GM21423 (cell line): ENCODE data around the gene FHOD1.
A peak's percentile ranks its signal among the peaks of the same experiment; 100 is the strongest.

Experiments used
- ATAC-seq: cut with Tn5 transposase; IDR thresholded peaks from one replicate; pipeline ENCODE4 v1.9.1; 2021; ENCODE audit warnings: mild to moderate bottlenecking, moderate library complexity; ENCODE audit not compliant: unreplicated experiment

FHOD1 gene

GRCh38 chr16:67277999-67278772 is 30.9 kb upstream of the FHOD1 start:
- ATAC-seq, result no peak

DNA sequence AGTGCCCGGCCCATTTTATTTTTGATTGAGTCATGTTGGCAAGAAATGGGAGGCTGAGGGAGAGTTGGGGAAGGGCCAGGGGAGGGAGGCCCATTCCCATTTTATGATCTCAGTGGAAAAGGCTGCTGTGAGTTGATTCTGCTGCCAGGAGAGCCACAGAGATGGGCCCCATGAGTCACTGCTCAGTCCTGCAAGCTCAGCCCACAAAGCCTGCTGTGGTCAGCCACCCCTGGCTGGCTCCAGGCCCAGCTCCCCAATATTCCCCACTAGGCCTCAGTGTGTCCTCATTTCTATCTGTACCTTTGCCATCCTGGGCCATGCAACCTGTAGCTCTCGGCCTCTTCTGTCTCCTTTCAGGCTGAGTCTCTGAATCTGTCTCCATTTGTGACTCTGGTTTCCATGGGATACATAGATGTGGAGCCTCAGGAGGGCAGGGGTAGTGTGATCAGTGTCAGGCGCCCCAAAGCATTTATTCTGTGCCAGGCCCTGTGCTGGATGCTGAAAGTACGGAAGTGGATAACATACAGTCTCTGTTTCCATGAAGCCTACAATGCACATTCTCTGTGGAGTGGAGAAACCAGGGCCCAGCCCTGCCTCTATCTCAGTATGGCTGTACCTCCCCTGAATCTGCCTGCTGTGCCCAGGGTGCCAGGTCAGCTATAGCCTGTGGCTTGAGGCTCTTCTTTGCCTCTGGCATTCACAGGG is 30.2 kb upstream of the FHOD1 start:
- ATAC-seq, result no peak

GRCh38 chr16:67275321-67275720 is 28.0 kb upstream of the FHOD1 start:
- ATAC-seq, result no peak

- no peak for ATAC-seq
Measured at GRCh38 chr16:67271446-67271845, 24.2 kb upstream of the FHOD1 start.

GRCh38 chr16:67270931-67271338 is 23.7 kb upstream of the FHOD1 start:
- no peak for ATAC-seq

- ATAC-seq, result no peak
Measured at GRCh38 chr16:67269766-67270165, 22.5 kb upstream of the FHOD1 start.

DNA sequence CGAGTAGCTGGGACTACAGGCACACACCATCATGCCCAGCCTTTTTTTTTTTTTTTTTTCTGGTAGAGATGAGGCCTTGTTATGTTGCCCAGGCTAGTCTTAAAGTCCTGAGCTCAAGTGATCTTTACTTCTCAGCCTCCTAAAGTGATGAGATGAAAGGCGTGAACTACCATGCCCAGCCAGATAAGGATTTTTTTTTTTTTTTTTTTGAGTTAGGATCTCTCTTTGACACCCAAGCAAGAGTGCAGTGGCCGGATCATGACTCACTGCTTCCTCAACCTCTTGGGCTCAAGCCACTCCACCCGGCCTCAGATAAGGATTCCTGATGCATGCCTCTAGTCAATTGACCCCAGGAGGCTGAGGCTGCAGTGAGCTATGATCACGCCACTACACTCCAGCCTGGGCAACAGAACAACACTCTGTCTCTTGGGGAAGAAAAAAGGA is 20.9 kb upstream of the FHOD1 start:
- ATAC-seq, result no peak

DNA sequence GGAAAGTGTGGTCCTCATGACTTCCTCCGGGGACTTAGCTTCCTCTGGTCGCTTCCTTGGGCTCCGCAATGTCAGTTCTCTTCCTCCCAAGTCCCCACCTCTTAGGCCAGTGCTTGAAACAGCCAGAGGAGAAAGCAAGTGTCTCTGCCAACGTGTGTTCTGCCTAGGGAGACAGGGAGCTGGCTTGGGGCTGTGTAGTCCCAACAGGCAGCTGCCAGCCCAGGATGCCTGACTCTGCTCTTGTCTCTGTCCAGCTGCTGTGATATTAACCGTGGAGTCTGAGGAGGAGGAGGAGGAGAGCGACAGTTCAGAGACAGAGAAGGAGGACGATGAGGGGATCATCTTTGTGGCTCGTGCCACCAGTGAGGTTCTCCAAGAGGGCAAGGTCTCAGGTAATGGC is 18.6 kb upstream of the FHOD1 start:
- ATAC-seq, result no peak

DNA sequence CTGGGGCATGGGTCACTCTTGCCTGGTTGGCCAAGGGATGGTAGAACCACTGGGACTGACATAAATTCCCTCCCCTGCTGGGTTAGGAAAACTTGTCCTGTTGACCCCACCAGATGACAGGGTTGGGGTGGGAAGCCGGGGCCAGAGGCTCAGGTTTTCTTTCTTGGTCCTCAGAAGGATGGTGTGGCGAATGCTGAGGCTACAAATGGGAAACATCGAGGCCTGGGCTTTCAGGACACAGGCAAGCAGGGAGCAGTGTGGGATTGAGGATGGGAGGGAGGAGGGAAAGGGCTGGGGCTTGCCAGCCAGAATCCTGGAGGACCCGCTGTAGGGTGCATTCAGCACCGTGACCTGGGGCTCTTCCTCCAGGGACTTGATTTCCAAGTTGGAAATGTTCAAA is 17.6 kb upstream of the FHOD1 start:
- ATAC-seq, result no peak

DNA sequence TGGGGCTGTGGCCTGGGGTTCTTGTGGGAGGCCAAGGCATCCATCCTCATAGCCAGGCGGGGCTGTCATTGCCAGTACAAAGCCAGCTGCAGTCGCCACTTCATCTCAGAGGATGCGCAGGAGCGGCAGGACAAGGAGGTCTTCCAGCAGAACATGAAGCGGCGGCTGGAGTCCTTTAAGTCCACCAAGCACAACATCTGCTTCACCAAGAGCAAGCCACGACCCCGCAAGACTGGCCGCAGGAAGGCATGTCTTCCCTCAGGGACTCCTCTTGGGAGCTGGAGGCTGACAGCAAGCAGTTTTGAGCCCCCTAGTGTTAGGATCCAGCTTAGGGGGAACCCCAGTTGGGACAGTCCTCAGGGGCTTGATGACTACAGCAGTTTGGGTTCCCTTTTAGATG is 17.0 kb upstream of the FHOD1 start:
- no peak for ATAC-seq

DNA sequence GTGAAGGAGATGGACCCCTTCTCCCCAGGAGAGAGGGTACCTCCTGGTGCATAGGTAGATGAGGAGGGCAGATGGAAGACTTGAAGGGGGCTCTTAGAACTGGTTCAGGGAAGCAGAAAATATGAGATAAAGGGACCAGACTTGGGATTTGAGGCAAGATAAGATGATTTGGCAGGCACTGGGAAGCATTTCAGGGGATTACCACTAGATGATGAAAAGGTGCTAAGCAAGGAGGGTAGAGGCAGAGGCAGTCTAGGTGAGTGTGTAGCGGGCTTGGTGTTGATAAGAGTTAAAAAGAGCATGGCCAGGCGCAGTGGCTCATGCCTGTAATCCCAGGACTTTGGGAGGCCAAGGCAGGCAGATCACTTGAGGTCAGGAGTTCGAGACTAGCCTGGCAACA is 15.9 kb upstream of the FHOD1 start:
- ATAC-seq, result no peak

DNA sequence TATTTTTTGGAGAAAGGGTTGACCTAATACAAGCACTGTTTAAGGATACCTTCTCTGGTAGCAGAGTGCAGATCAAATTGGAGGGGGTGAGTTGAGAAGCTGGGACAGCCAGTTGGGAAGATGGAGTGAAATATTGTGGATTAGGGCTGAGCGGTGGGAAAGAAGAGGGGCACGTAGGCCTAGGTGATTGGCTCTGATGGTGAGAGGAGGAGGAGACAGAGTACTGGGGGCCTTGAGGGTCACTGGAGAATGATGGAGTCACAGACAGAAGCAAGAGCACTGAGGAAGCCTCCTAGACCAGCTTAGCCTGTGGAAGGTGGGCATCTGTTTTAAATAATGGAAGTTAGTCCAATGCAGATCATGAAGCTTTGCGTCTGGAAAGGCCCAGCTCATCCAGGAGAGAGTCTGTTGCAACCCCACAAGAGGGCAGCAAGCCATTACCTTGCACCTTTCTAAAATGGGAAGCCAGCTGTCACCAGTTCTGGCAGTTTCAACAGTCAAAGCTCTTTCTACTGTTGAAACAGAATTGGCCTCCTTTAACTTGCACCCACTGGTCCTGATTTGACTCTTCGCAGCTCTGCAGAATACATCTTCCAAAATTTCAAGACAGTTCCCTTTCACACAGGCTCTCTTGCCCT is 13.3 kb upstream of the FHOD1 start:
- ATAC-seq, result peak; percentile 49

GRCh38 chr16:67259705-67260104 is 12.4 kb upstream of the FHOD1 start:
- no peak for ATAC-seq

GRCh38 chr16:67258161-67258835 is 11.0 kb upstream of the FHOD1 start:
- no peak for ATAC-seq

DNA sequence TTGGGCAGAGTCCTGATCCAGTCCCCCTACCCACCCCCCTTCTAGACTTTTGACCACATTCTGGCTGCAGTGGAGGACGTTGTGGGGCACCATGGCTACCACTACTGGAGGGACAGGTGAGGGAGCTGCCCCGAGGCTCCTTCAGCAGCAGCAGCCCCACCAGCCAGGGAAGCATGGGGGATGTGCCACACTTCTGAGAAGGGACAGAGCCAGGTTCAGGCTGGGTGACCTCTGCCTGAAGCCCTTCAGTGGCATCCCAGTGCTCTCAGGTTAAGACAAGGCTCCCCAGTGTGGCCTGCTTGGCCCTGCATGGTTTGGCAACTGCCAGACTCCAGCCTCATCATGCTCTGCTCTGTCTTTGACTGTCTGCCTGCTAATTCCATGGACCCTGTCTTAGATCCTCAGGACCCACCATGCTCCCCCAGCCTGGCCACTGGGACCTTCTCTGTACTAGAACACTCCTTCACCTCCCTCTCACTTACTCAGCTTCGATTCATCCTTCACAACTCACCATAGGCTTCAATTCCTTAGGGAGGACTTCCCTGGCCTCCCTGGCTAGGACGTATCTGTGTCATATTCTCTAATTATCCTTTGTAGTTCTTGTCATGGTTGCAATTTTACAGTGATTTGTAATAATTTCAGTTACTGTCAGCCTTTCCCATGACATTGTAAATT is 10.3 kb upstream of the FHOD1 start:
- no peak for ATAC-seq

DNA sequence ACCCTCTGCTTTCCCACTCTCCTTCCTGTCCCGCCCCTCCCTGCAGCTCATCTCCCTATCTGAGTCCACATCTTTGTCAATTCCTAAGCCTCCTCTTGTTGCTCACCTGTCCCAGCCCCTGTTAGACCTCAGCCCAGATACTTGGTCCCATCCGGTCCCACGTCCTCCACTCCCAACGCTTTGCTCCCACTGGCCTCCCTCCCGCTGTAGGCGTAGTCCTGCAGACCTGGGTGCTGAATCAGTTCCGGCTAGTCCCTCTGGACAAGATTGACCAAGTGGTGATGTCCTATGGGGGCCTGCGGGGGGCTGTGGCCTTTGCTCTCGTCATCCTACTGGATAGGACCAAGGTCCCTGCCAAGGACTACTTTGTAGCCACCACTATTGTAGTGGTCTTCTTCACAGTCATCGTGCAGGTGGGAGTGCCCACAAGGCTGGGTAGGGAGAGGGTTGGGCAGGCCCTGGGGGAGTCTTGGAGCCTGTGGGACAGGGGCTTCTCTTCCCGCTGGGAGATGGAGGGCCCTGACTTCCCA is 9.5 kb upstream of the FHOD1 start:
- ATAC-seq, result no peak

DNA sequence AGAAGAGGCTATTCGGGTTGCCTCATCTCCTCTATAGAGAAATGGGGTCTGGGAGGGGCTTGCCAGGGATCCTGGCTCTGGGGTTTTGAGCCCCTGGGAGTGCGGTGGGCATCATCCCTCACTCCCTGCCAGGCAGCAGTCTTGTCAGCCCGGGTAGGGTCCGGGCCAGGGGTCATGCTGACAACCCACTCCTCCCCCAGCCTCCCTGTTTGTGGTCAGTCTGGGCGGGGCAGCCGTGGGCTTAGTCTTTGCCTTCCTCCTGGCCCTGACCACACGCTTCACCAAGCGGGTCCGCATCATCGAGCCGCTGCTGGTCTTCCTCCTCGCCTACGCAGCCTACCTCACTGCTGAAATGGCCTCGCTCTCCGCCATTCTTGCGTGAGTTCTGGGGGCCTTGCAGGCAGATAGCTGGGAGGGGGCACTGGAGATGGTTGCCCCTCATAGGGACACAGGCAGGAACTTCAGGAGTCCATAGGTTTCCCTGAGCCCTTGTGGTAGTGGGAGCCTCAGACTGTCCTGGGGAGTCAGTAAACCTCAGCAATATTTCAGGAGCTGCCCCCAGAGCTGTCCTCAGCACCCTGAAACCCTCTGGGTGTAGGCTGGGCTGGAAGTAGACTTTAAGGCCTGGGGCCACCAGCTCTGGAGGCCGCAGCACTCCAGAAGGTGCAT is 8.4 kb upstream of the FHOD1 start:
- no peak for ATAC-seq

DNA sequence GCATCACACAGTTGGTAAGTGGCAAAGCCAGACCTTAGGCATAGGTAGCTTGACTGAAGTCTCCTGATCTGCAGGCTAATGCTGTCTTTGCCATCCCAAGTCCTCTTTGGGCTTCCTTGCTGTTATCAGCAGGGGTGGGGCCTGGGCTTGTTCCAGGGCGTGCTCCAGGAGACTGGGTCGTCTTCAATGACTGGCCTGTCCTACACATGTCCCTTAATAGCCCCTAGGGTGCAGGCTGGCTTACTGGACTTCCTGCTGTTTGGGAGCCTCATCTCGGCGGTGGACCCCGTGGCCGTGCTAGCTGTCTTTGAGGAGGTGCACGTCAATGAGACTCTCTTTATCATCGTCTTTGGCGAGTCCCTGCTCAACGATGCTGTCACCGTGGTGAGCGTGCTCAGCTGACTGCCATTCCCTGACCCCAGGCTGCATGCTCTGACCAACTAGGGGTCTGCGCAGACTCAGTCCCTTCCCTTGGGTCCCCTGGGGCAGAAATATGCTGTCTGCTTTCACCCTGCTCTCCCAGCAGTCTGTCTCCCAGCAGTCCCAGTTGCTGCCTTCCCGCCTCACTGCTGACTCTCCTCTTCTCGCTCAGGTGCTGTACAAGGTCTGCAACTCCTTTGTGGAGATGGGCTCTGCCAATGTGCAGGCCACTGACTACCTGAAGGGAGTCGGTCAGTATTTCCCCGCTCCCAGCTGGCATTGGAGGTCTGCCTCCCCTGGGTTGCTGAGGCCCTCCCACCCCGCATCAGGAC is 7.7 kb upstream of the FHOD1 start:
- ATAC-seq, result no peak
